IMR-90 (cell line): ENCODE measurements around the gene ANKRD44. TPM values are rescaled to one million over a fixed set of nuclear protein-coding genes. Genes with fewer than 3 reads are reported as not detected.

Experiments
- ATAC-seq: fragments of 200-7000 bp; cut with Tn5 transposase; 2 replicates; pipeline ENCODE4 v1.9.1; 2020; ENCODE audit warnings: low read depth, mild to moderate bottlenecking, moderate library complexity
- BruUV-seq: library from RNA; stranded (reverse); fragments of 400-500 nt; replicated peaks from 2 replicates; lab custom pipeline; 2021; lab: Mats Ljungman, UMichigan
- CTCF ChIA-PET: fragments of 300-600 bp; formaldehyde crosslinking; extraction: SDS; loops from one replicate; lab custom pipeline; 2021; ENCODE audit warnings: antibody characterized with exemption; lab: Yijun Ruan, JAX
- POLR2A ChIA-PET: fragments of 300-600 bp; sonication (Branson Sonifier 250); formaldehyde crosslinking; loops from one replicate; lab custom pipeline; 2022; ENCODE audit warnings: antibody characterized with exemption; ENCODE audit not compliant: unreplicated experiment; lab: Charles Lee
- DNase-seq: peaks from one replicate; pipeline ENCODE4 v3.0.0; 2013
- H2AFZ ChIP-seq: replicated peaks from 2 replicates; pipeline ENCODE3; 2013; ENCODE audit warnings: low read length, mild to moderate bottlenecking; ENCODE audit not compliant: poor library complexity
- H2AK5ac ChIP-seq: 2 replicates; pipeline ENCODE4 v1.6.1; 2013; ENCODE audit warnings: low read depth, low read length, inconsistent platforms
- H2AK9ac ChIP-seq: replicated peaks from 2 replicates; pipeline ENCODE3; 2013; ENCODE audit warnings: mild to moderate bottlenecking, low read depth, low read length, moderate library complexity; ENCODE audit not compliant: poor library complexity
- H2BK120ac ChIP-seq: 2 replicates; pipeline ENCODE4 v1.6.1; 2013; ENCODE audit warnings: low read depth, low read length, inconsistent platforms
- H2BK15ac ChIP-seq: 3 replicates; pipeline ENCODE4 v1.6.1; 2013; ENCODE audit warnings: low read depth, low read length, inconsistent platforms
- H2BK20ac ChIP-seq: 2 replicates; pipeline ENCODE4 v1.6.1; 2013; ENCODE audit warnings: low read depth, mild to moderate bottlenecking, inconsistent platforms, low read length, moderate library complexity
- H2BK5ac ChIP-seq: 2 replicates; pipeline ENCODE4 v1.6.1; 2013; ENCODE audit warnings: mild to moderate bottlenecking, low read depth, low read length, inconsistent platforms; ENCODE audit not compliant: poor library complexity, severe bottlenecking
- H3K14ac ChIP-seq: replicated peaks from 2 replicates; pipeline ENCODE4 v1.6.1; 2013; ENCODE audit warnings: low read depth, low read length, inconsistent platforms
- H3K18ac ChIP-seq: 2 replicates; pipeline ENCODE4 v1.6.1; 2013; ENCODE audit warnings: low read depth, low read length, control low read depth
- H3K23ac ChIP-seq: 2 replicates; pipeline ENCODE4 v1.6.1; 2013; ENCODE audit warnings: low read depth, low read length, inconsistent platforms
- H3K27ac ChIP-seq: 2 replicates; pipeline ENCODE4 v1.5.1; 2013; ENCODE audit warnings: mild to moderate bottlenecking, control low read depth, low read length; ENCODE audit not compliant: insufficient read depth
- H3K27me3 ChIP-seq: 2 replicates; pipeline ENCODE4 v1.6.1; 2013; ENCODE audit warnings: low read length; ENCODE audit not compliant: control insufficient read depth, insufficient read depth
- H3K36me3 ChIP-seq: 2 replicates; pipeline ENCODE4 v1.6.1; 2013; ENCODE audit warnings: low read length, mixed read lengths; ENCODE audit not compliant: control insufficient read depth, insufficient read depth
- H3K4ac ChIP-seq: 2 replicates; pipeline ENCODE4 v1.6.1; 2013; ENCODE audit warnings: low read depth, low read length, inconsistent platforms
- H3K4me1 ChIP-seq: 2 replicates; pipeline ENCODE4 v1.6.1; 2013; ENCODE audit warnings: low read length, mixed read lengths; ENCODE audit not compliant: control insufficient read depth, insufficient read depth
- H3K4me2 ChIP-seq: 2 replicates; pipeline ENCODE4 v1.6.1; 2013; ENCODE audit warnings: low read depth, mild to moderate bottlenecking, control low read depth, low read length, moderate library complexity
- H3K4me3 ChIP-seq: 2 replicates; pipeline ENCODE4 v1.5.1; 2013; ENCODE audit warnings: low read depth, mild to moderate bottlenecking, control low read depth, low read length, moderate library complexity; ENCODE audit not compliant: insufficient read depth
- H3K56ac ChIP-seq: 2 replicates; pipeline ENCODE4 v1.6.1; 2013; ENCODE audit warnings: low read length, inconsistent platforms; ENCODE audit not compliant: insufficient read depth; ENCODE audit errors: extremely low read depth
- H3K79me1 ChIP-seq, 2 experiments: 2 replicates each; pipeline ENCODE4 v1.6.1; 2013; ENCODE audit warnings: low read length in 2 of 2, inconsistent platforms in 1 of 2, low read depth in 1 of 2
- H3K9ac ChIP-seq: 2 replicates; pipeline ENCODE4 v1.6.1; 2013; ENCODE audit warnings: low read depth, low read length, control low read depth
- H3K9me1 ChIP-seq: 2 replicates; pipeline ENCODE4 v1.6.1; 2013; ENCODE audit warnings: low read length, inconsistent platforms; ENCODE audit not compliant: insufficient read depth
- H3K9me3 ChIP-seq: 2 replicates; pipeline ENCODE4 v1.6.1; 2013; ENCODE audit warnings: low read length; ENCODE audit not compliant: control insufficient read depth, insufficient read depth
- H4K20me1 ChIP-seq: 2 replicates; pipeline ENCODE4 v1.6.1; 2013; ENCODE audit warnings: low read length, inconsistent platforms; ENCODE audit not compliant: insufficient read depth
- H4K5ac ChIP-seq: 2 replicates; pipeline ENCODE4 v1.6.1; 2013; ENCODE audit warnings: mild to moderate bottlenecking, low read depth, low read length, control low read depth
- H4K8ac ChIP-seq, 2 experiments: 2 replicates each; pipeline ENCODE4 v1.6.1; 2013; ENCODE audit warnings: low read depth in 2 of 2, low read length in 2 of 2, control low read depth in 1 of 2, inconsistent platforms in 1 of 2
- H4K91ac ChIP-seq: 2 replicates; pipeline ENCODE4 v1.6.1; 2013; ENCODE audit warnings: low read depth, low read length, inconsistent platforms; ENCODE audit not compliant: insufficient read depth
- CEBPB ChIP-seq: IDR thresholded peaks from 2 replicates; pipeline ENCODE4 v1.6.1; 2012; ENCODE audit warnings: low read depth, low read length, improper control_type of control experiment
- CHD1 ChIP-seq: IDR thresholded peaks from 2 replicates; pipeline ENCODE4 v1.6.1; 2012; ENCODE audit warnings: low read depth, low read length, improper control_type of control experiment
- CTCF ChIP-seq: conservative IDR thresholded peaks from 2 replicates; pipeline ENCODE4 v1.5.1; 2012; ENCODE audit warnings: mild to moderate bottlenecking, low read depth, low read length, improper control_type of control experiment
- ELK1 ChIP-seq: fragments of 150-350 bp; IDR thresholded peaks from 2 replicates; pipeline ENCODE4 v1.6.1; 2016; ENCODE audit warnings: low read depth, mild to moderate bottlenecking, low read length, moderate library complexity, borderline replicate concordance
- FOS ChIP-seq: fragments of 150-350 bp; IDR thresholded peaks from 2 replicates; pipeline ENCODE4 v1.6.1; 2016; ENCODE audit warnings: low read depth, low read length
- MAFK ChIP-seq: IDR thresholded peaks from 2 replicates; pipeline ENCODE4 v1.6.1; 2012; ENCODE audit warnings: low read depth, low read length, improper control_type of control experiment
- MXI1 ChIP-seq: IDR thresholded peaks from 2 replicates; pipeline ENCODE4 v1.6.1; 2012; ENCODE audit warnings: low read depth, mild to moderate bottlenecking, low read length, moderate library complexity, borderline replicate concordance
- POLR2A ChIP-seq: IDR thresholded peaks from 2 replicates; pipeline ENCODE4 v1.6.1; 2012; ENCODE audit warnings: mild to moderate bottlenecking, low read depth, low read length
- RAD21 ChIP-seq: IDR thresholded peaks from 2 replicates; pipeline ENCODE4 v1.6.1; 2012; ENCODE audit warnings: low read length, improper control_type of control experiment
- RCOR1 ChIP-seq: IDR thresholded peaks from 2 replicates; pipeline ENCODE4 v1.6.1; 2012; ENCODE audit warnings: mild to moderate bottlenecking, low read length, improper control_type of control experiment; ENCODE audit not compliant: insufficient replicate concordance
- RFX5 ChIP-seq: IDR thresholded peaks from 2 replicates; pipeline ENCODE4 v1.8.0; 2012; ENCODE audit warnings: low read depth, mild to moderate bottlenecking, low read length, moderate library complexity
- USF2 ChIP-seq: fragments of 150-350 bp; IDR thresholded peaks from 2 replicates; pipeline ENCODE4 v1.6.1; 2017; ENCODE audit warnings: mild to moderate bottlenecking, antibody characterized with exemption, low read length, low read depth
- WGBS, 2 experiments: methylation state at CpG; one replicate each; pipeline versions ENCODE4 v1.1.5 to v1.1.7; 2013; ENCODE audit warnings: missing lambda C conversion rate in 2 of 2; ENCODE audit not compliant: insufficient read length in 1 of 2; ENCODE audit errors: extremely low coverage in 2 of 2; 5-methylcytosine and 5-hydroxymethylcytosine counted together
- dilution Hi-C: fragments of 300-500 bp; cut with HindIII; formaldehyde crosslinking; loops from one replicate; pipeline ENCODE4 v1.14.3; 2018; ENCODE audit warnings: low sequenced_read_pairs; ENCODE audit not compliant: unreplicated experiment
- in situ Hi-C: fragments of 300-500 bp; cut with MboI; formaldehyde crosslinking; loops from 3 replicates; pipeline ENCODE4 v1.14.3; 2019; ENCODE audit warnings: low sequenced_read_pairs, inconsistent platforms, mixed read lengths
- intact Hi-C: fragments of 100-400 bp; cut with micrococcal nuclease; formaldehyde crosslinking; loops from 2 replicates; pipeline ENCODE4 v1.10.0; 2022
- polyA plus RNA-seq, 3 experiments: library from polyadenylated mRNA; depleted of rRNA; stranded (reverse); fragments of >200 nt; gene quantifications; 2 replicates each; pipeline ENCODE4 v1.2.3, GENCODE V29; 2012; ENCODE audit warnings: low replicate concordance in 1 of 3
- total RNA-seq: library from RNA; depleted of rRNA; stranded (reverse); fragments of >200 nt; gene quantifications from 2 replicates; pipeline ENCODE4 v1.2.3, GENCODE V29; 2012

The ANKRD44 gene
- total and polyA plus RNA-seq, 2 of the 4 experiments (the other 2 are of a cell fraction): 5.2 to 15.6 TPM

DNA sequence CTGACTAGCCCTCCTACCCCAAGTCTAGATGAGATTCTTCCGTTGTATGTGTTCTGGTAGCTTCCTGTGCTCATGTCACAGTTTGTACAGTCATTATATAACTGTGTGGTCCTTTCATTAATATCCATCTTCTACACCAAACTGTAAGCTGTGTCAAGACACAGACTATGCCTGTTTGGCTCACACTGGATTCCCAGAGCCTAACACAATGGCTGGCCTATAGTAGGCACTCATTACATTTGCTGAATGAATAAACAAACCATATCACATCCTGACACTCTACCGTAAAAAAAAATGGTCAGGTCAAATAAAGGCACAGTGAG, 72.6 kb downstream of the ANKRD44 start:
- POLR2A ChIA-PET: no interaction called here

More for the DNA sequence above, 72.6 kb downstream of the ANKRD44 start:
- Histone ChIP-seq H3K4ac (no peak overlapping the region), H4K91ac (no peak overlapping the region), H2BK15ac (no peak overlapping the region), H3K23ac (no peak overlapping the region), H3K27ac (no peak overlapping the region), H3K9ac (no peak overlapping the region), H3K79me1 (no peaks in the 10 kb centered on the region; a peak in 1 of 4 replicates), H3K4me3 (no peak overlapping the region), H2AK5ac (no peak overlapping the region), H2BK5ac (no peak overlapping the region), H2AK9ac (no peak overlapping the region), H2AFZ (no peak overlapping the region), H4K20me1 (no peaks in the 10 kb centered on the region), H4K5ac (no peak overlapping the region), H3K4me2 (no peak overlapping the region), H3K56ac (no peak overlapping the region), H3K36me3 (no peaks in the 10 kb centered on the region), H3K9me1 (no peaks in the 10 kb centered on the region), H3K27me3 (no peaks in the 10 kb centered on the region), H2BK20ac (no peak overlapping the region), H2BK120ac (no peak overlapping the region), H3K4me1 (no peaks in the 10 kb centered on the region), H3K18ac (no peak overlapping the region), H3K9me3 (no peaks in the 10 kb centered on the region), H3K14ac (no peak overlapping the region), H4K8ac (no peak overlapping the region)
- in situ Hi-C loops (no loop called here), dilution Hi-C loops (no loop called here), intact Hi-C loops (no loop called here)
- DNase-seq: no peak
- no CpG with 5 or more reads among the region's 2 CpGs for WGBS, 2 experiments
- CTCF ChIA-PET: no interaction called here
- TF ChIP-seq CTCF (no peak), ELK1 (no peak), RFX5 (no peak), FOS (no peak), RAD21 (no peak), MAFK (no peak), CEBPB (no peak), POLR2A (no peak), RCOR1 (no peak), MXI1 (no peak), USF2 (no peak), CHD1 (no peak)
- ATAC-seq: no peak
- BruUV-seq: no TSS peak
